ENCODE results near the gene PRH1.

DNA sequence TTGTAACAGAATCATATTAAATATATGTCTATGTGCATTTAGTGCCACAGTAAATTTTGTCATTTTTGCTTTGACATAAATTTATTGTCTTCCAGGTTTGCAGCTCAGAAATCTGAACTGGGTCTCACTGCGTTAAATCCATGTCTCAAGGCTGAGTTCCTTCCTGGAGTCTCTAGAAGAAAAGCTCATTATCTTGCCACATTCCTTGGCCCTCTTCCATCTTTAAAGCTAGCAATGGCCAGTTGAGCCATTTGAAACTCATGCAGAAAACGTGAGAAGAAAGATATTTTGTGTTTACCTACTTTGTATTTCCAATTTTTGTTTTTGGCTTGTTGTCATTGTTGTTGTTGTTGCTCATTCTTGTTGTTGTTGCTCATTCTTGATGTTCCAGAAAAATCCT is 10.7 kb downstream of the PRH1 start:
- TF ChIP-seq, protein P1, sequence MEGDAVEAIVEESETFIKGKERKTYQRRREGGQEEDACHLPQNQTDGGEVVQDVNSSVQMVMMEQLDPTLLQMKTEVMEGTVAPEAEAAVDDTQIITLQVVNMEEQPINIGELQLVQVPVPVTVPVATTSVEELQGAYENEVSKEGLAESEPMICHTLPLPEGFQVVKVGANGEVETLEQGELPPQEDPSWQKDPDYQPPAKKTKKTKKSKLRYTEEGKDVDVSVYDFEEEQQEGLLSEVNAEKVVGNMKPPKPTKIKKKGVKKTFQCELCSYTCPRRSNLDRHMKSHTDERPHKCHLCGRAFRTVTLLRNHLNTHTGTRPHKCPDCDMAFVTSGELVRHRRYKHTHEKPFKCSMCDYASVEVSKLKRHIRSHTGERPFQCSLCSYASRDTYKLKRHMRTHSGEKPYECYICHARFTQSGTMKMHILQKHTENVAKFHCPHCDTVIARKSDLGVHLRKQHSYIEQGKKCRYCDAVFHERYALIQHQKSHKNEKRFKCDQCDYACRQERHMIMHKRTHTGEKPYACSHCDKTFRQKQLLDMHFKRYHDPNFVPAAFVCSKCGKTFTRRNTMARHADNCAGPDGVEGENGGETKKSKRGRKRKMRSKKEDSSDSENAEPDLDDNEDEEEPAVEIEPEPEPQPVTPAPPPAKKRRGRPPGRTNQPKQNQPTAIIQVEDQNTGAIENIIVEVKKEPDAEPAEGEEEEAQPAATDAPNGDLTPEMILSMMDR (IDR thresholded peaks at IDR 0.05) = no peak
- no peak for TF ChIP-seq POLR2A (IDR thresholded peaks at IDR 0.05)

All from stomach (tissue), 4 donors.